WTC11 (cell line): Measurements from ENCODE around the gene ROBO1. TPM values are rescaled to one million over a fixed set of nuclear protein-coding genes. Genes with fewer than 3 reads are reported as not detected.

ENCODE experiments used
- ATAC-seq: fragments of 200-7000 bp; cut with Tn5 transposase; 2 replicates; pipeline ENCODE4 v1.10.0; 2021; ENCODE audit warnings: mild to moderate bottlenecking, moderate library complexity
- CTCF ChIA-PET: fragments of 300-600 bp; sonication (Branson Sonifier 250); formaldehyde crosslinking; loops from one replicate; lab custom pipeline; 2021; ENCODE audit warnings: antibody characterized with exemption; lab: Charles Lee
- POLR2A ChIA-PET: fragments of 350-600 bp; sonication (Branson Sonifier 250); formaldehyde crosslinking; loops from one replicate; lab custom pipeline; 2021; ENCODE audit warnings: antibody characterized with exemption; lab: Charles Lee
- DNase-seq: peaks from one replicate; pipeline ENCODE4 v3.0.0; 2021; ENCODE audit warnings: low spot score
- H3K27ac Mint-ChIP-seq: 2 replicates; pipeline ENCODE4 v1.8.0; 2021; ENCODE audit warnings: mixed read lengths
- H3K27me3 Mint-ChIP-seq: 2 replicates; pipeline ENCODE4 v1.8.0; 2021; ENCODE audit warnings: low read depth, mild to moderate bottlenecking, moderate library complexity, mixed read lengths
- H3K36me3 Mint-ChIP-seq: 2 replicates; pipeline ENCODE4 v1.8.0; 2021; ENCODE audit warnings: mixed read lengths
- H3K4me1 Mint-ChIP-seq: 2 replicates; pipeline ENCODE4 v1.8.0; 2022; ENCODE audit warnings: mixed read lengths
- H3K4me3 Mint-ChIP-seq: 2 replicates; pipeline ENCODE4 v1.8.0; 2021; ENCODE audit warnings: mild to moderate bottlenecking, moderate library complexity, mixed read lengths
- H3K9me3 Mint-ChIP-seq: 2 replicates; pipeline ENCODE4 v1.8.0; 2021; ENCODE audit warnings: mixed read lengths
- HMGA2 ChIP-seq: fragments of 250-450 bp; sonication (Bioruptor Pico); IDR thresholded peaks from 2 replicates; pipeline ENCODE4 v1.4.0; 2021; ENCODE audit warnings: mild to moderate bottlenecking, moderate library complexity
- JAZF1 ChIP-seq: fragments of 250-450 bp; sonication (Bioruptor Pico); IDR thresholded peaks from 2 replicates; pipeline ENCODE4 v1.9.0; 2021; ENCODE audit warnings: moderate library complexity, mild to moderate bottlenecking, inconsistent platforms
- MYBL2 ChIP-seq: sonication (generic); formaldehyde crosslinking; IDR thresholded peaks from 2 replicates; pipeline ENCODE4 v1.8.1; 2023; ENCODE audit warnings: mild to moderate bottlenecking, moderate library complexity, missing genetic modification reagents
- SP1 ChIP-seq: sonication (generic); formaldehyde crosslinking; conservative IDR thresholded peaks from 2 replicates; pipeline ENCODE4 v1.8.1; 2022; ENCODE audit warnings: missing genetic modification reagents
- TEAD4 ChIP-seq: sonication (generic); formaldehyde crosslinking; IDR thresholded peaks from 2 replicates; pipeline ENCODE4 v1.8.0; 2022; ENCODE audit warnings: mild to moderate bottlenecking, missing genetic modification reagents
- total RNA-seq: library from RNA; stranded (reverse); gene quantifications from 3 replicates; pipeline ENCODE4 v1.2.3, GENCODE V29; 2021
- TF ChIP-seq, protein P1 (sequence below): sonication (generic); formaldehyde crosslinking; IDR thresholded peaks from 2 replicates; pipeline ENCODE4 v1.8.1; 2023; ENCODE audit warnings: mild to moderate bottlenecking, moderate library complexity, missing genetic modification reagents
- TF ChIP-seq, protein P2 (sequence below): sonication (generic); formaldehyde crosslinking; IDR thresholded peaks from 2 replicates; pipeline ENCODE4 v1.8.1; 2022; ENCODE audit warnings: low read depth, mild to moderate bottlenecking, moderate library complexity, missing genetic modification reagents, borderline replicate concordance
- TF ChIP-seq, protein P3 (sequence below): sonication (generic); formaldehyde crosslinking; IDR thresholded peaks from 2 replicates; pipeline ENCODE4 v1.8.1; 2022; ENCODE audit warnings: mild to moderate bottlenecking, moderate library complexity, missing genetic modification reagents
- TF ChIP-seq, protein P4 (sequence below): fragments of 250-450 bp; sonication (Bioruptor Pico); IDR thresholded peaks from 2 replicates; pipeline ENCODE4 v1.9.0; 2021; ENCODE audit warnings: mild to moderate bottlenecking, borderline replicate concordance
- TF ChIP-seq, protein P5 (sequence below): fragments of 250-450 bp; sonication (Bioruptor Pico); conservative IDR thresholded peaks from 2 replicates; pipeline ENCODE4 v1.9.0; 2021; ENCODE audit warnings: mild to moderate bottlenecking
- TF ChIP-seq, protein P6 (sequence below): sonication (generic); formaldehyde crosslinking; IDR thresholded peaks from 2 replicates; pipeline ENCODE4 v1.8.0; 2022; ENCODE audit warnings: mild to moderate bottlenecking, missing genetic modification reagents
- TF ChIP-seq, protein P7 (sequence below): fragments of 250-450 bp; sonication (Bioruptor Pico); IDR thresholded peaks from 2 replicates; pipeline ENCODE4 v1.8.0; 2021; ENCODE audit warnings: mild to moderate bottlenecking
- TF ChIP-seq, protein P8 (sequence below): sonication (generic); formaldehyde crosslinking; IDR thresholded peaks from 2 replicates; pipeline ENCODE4 v1.8.1; 2022; ENCODE audit warnings: mild to moderate bottlenecking, missing genetic modification reagents, moderate library complexity, borderline replicate concordance

ROBO1 gene
- total RNA-seq, 1 experiment from 2014 or later = 90.9 TPM

DNA sequence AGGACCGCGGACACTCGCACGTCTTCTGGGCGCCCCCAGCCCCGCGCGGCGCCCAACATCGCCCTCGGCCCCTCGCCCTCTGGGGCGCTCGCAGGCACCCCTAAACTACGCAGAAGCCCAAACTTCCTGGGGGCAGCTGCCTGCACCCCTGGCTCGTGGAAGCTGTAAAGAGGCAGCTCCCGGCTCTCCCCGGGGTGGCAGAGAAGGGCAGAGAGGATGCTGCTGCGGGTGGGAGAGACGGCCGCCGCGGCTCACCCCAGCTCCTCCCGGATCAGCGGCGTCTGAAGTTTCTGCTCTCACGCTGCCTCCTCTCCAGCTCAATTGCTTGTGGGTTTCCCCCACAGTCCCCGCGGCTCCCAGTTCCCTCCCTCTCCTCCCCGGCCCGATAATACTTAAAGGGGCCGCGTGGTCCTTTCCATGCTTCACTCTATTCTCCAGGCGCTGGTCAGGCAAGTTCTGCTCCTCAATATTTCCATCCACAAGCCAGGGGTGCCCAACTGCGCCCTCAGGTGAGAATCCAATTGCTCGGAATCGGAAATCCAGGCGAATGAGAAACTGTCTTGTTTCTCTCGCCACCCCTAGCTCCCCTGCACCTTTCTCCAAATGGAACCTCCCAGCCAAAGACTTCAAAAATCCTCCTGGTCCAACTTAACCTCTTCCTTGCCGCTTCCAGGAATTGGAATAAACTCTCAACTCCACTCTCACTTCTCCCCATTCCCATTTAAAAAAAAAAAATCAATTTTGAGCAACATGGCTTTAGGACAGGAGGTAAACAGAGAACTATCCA, 748.5 kb downstream of the ROBO1 start (continued):
- TF ChIP-seq, protein P1, sequence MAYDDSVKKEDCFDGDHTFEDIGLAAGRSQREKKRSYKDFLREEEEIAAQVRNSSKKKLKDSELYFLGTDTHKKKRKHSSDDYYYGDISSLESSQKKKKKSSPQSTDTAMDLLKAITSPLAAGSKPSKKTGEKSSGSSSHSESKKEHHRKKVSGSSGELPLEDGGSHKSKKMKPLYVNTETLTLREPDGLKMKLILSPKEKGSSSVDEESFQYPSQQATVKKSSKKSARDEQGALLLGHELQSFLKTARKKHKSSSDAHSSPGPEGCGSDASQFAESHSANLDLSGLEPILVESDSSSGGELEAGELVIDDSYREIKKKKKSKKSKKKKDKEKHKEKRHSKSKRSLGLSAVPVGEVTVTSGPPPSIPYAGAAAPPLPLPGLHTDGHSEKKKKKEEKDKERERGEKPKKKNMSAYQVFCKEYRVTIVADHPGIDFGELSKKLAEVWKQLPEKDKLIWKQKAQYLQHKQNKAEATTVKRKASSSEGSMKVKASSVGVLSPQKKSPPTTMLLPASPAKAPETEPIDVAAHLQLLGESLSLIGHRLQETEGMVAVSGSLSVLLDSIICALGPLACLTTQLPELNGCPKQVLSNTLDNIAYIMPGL (CRISPR knock-in tag) = peak; percentile 52; the same call in 1 of the 2 replicates
- TF ChIP-seq HMGA2 (CRISPR knock-in tag) (no peak), JAZF1 (no peak), MYBL2 (CRISPR knock-in tag) (peak; percentile 55; the same call in 1 of the 2 replicates)
- TF ChIP-seq, protein P2, sequence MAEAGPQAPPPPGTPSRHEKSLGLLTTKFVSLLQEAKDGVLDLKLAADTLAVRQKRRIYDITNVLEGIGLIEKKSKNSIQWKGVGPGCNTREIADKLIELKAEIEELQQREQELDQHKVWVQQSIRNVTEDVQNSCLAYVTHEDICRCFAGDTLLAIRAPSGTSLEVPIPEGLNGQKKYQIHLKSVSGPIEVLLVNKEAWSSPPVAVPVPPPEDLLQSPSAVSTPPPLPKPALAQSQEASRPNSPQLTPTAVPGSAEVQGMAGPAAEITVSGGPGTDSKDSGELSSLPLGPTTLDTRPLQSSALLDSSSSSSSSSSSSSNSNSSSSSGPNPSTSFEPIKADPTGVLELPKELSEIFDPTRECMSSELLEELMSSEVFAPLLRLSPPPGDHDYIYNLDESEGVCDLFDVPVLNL = no peak
- TF ChIP-seq, protein P3, sequence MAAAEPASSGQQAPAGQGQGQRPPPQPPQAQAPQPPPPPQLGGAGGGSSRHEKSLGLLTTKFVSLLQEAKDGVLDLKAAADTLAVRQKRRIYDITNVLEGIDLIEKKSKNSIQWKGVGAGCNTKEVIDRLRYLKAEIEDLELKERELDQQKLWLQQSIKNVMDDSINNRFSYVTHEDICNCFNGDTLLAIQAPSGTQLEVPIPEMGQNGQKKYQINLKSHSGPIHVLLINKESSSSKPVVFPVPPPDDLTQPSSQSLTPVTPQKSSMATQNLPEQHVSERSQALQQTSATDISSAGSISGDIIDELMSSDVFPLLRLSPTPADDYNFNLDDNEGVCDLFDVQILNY (CRISPR knock-in tag) = peak; percentile 45; the same call in 1 of the 2 replicates
- TF ChIP-seq, protein P4, sequence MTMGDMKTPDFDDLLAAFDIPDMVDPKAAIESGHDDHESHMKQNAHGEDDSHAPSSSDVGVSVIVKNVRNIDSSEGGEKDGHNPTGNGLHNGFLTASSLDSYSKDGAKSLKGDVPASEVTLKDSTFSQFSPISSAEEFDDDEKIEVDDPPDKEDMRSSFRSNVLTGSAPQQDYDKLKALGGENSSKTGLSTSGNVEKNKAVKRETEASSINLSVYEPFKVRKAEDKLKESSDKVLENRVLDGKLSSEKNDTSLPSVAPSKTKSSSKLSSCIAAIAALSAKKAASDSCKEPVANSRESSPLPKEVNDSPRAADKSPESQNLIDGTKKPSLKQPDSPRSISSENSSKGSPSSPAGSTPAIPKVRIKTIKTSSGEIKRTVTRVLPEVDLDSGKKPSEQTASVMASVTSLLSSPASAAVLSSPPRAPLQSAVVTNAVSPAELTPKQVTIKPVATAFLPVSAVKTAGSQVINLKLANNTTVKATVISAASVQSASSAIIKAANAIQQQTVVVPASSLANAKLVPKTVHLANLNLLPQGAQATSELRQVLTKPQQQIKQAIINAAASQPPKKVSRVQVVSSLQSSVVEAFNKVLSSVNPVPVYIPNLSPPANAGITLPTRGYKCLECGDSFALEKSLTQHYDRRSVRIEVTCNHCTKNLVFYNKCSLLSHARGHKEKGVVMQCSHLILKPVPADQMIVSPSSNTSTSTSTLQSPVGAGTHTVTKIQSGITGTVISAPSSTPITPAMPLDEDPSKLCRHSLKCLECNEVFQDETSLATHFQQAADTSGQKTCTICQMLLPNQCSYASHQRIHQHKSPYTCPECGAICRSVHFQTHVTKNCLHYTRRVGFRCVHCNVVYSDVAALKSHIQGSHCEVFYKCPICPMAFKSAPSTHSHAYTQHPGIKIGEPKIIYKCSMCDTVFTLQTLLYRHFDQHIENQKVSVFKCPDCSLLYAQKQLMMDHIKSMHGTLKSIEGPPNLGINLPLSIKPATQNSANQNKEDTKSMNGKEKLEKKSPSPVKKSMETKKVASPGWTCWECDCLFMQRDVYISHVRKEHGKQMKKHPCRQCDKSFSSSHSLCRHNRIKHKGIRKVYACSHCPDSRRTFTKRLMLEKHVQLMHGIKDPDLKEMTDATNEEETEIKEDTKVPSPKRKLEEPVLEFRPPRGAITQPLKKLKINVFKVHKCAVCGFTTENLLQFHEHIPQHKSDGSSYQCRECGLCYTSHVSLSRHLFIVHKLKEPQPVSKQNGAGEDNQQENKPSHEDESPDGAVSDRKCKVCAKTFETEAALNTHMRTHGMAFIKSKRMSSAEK (CRISPR knock-in tag) = no peak
- TF ChIP-seq, protein P5, sequence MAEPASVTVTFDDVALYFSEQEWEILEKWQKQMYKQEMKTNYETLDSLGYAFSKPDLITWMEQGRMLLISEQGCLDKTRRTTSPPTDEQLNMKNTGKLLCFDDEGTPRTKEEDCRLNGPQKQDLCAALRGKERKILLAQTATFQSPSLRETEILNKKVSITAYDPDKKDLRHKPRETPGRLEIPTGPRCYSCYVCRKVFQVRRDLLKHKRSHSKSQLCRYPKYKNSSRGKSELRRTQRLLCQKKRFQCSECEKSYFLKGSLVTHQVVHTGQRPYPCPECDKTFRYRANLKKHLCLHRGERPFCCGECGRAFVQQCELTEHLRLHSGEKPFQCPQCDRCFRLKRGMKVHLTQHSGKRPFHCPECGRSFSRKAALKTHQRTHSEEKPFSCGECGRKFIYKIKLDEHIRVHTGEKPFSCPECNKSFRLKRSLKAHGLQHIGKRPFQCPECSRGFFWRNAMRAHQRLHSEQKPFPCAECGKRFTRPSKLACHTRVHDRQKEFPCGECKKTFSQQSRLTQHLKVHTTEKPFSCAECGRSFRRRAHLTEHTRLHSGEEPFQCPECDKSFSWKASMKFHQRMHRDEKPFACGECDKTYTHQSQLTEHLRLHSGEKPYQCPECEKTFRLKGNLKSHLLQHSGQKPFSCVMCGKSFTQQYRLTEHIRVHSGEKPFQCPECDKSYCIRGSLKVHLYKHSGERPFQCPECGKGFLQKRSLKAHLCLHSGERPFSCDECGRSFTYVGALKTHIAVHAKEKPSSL (CRISPR knock-in tag) = no peak
- TF ChIP-seq, all 79 proteins: peak for 11

DNA sequence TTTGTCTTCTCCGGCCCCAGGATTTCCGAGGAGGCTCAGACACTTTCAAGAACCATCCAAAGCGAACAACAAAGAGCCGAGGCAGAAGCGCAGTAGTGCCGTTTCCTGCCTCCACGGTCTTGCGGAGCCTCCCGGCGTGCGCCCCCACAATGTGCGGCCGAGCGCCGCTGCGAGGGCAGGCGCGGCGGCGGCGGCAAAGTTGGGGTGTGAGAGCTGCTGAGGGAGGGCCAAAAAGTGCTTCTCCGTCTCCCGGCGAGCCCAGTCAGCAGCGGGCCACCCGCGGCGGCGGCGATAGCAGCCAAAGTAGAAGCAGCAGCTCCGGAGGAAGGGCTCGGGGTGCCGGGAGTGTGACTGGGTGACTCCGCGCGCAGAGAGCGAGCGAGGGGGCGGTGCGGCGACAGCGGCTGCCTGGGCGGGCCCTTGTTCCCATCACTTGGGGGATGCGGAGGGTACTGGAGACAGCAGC, 749.1 kb downstream of the ROBO1 start:
- Mint-ChIP-seq H3K4me1 (peaks cover 29% of the 10 kb centered on the region), H3K4me3 (no peak overlapping the region), H3K9me3 (no peaks in the 10 kb centered on the region), H3K36me3 (no peaks in the 10 kb centered on the region), H3K27ac (no peak overlapping the region), H3K27me3 (no peaks in the 10 kb centered on the region)
- CTCF ChIA-PET = interaction anchor here (0.7 to 1.6 kb wide), 5 partner anchors 67 to 387 kb away, joined by 3 to 5 read pairs (median 4); no protein-coding TSS in a partner anchor
- POLR2A ChIA-PET = interaction anchor here (1.4 to 1.8 kb wide), 2 partner anchors 21 to 25 kb away, joined by 4 to 6 read pairs; no protein-coding TSS in a partner anchor
- DNase-seq (peak; percentile 65), ATAC-seq (peak; percentile 55)
- TF ChIP-seq MYBL2 (CRISPR knock-in tag) (peak; percentile 74; the same call in 1 of the 2 replicates), TEAD4 (CRISPR knock-in tag) (no peak), SP1 (CRISPR knock-in tag) (no peak; the same call in 1 of the 2 replicates)
- TF ChIP-seq, protein P4 (CRISPR knock-in tag) = no peak
- TF ChIP-seq, protein P6, sequence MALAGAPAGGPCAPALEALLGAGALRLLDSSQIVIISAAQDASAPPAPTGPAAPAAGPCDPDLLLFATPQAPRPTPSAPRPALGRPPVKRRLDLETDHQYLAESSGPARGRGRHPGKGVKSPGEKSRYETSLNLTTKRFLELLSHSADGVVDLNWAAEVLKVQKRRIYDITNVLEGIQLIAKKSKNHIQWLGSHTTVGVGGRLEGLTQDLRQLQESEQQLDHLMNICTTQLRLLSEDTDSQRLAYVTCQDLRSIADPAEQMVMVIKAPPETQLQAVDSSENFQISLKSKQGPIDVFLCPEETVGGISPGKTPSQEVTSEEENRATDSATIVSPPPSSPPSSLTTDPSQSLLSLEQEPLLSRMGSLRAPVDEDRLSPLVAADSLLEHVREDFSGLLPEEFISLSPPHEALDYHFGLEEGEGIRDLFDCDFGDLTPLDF = no peak
- TF ChIP-seq, protein P7, sequence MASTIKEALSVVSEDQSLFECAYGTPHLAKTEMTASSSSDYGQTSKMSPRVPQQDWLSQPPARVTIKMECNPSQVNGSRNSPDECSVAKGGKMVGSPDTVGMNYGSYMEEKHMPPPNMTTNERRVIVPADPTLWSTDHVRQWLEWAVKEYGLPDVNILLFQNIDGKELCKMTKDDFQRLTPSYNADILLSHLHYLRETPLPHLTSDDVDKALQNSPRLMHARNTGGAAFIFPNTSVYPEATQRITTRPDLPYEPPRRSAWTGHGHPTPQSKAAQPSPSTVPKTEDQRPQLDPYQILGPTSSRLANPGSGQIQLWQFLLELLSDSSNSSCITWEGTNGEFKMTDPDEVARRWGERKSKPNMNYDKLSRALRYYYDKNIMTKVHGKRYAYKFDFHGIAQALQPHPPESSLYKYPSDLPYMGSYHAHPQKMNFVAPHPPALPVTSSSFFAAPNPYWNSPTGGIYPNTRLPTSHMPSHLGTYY (CRISPR knock-in tag) = no peak
- TF ChIP-seq, protein P8, sequence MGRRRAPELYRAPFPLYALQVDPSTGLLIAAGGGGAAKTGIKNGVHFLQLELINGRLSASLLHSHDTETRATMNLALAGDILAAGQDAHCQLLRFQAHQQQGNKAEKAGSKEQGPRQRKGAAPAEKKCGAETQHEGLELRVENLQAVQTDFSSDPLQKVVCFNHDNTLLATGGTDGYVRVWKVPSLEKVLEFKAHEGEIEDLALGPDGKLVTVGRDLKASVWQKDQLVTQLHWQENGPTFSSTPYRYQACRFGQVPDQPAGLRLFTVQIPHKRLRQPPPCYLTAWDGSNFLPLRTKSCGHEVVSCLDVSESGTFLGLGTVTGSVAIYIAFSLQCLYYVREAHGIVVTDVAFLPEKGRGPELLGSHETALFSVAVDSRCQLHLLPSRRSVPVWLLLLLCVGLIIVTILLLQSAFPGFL (CRISPR knock-in tag) = no peak
